ENCODE data around the gene FAM20C.
A peak's percentile ranks its signal among the peaks of the same experiment; 100 is the strongest.

The FAM20C gene

DNA sequence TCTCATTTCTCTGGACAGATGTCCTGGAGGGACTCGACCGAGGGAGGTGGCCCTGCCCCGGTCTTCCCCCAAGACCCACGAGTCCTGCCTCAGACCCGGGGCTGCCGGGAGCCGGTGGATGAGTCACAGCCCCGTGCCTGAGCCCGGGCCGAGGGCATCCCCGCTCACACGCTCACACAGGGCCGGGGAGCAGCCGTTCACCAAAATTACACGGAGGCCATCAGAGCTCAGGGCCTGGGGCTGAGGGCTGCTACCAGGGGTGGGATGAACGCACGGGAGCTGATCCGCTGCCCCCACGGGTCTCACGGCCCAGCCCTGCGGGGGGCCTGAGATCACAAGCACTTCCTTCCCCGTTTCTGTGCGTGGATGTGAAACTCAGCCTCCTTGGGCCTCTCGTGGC, 17.5 kb downstream of the FAM20C start:
- DNase-seq (ENCODE audit: low read depth), result no peak

DNA sequence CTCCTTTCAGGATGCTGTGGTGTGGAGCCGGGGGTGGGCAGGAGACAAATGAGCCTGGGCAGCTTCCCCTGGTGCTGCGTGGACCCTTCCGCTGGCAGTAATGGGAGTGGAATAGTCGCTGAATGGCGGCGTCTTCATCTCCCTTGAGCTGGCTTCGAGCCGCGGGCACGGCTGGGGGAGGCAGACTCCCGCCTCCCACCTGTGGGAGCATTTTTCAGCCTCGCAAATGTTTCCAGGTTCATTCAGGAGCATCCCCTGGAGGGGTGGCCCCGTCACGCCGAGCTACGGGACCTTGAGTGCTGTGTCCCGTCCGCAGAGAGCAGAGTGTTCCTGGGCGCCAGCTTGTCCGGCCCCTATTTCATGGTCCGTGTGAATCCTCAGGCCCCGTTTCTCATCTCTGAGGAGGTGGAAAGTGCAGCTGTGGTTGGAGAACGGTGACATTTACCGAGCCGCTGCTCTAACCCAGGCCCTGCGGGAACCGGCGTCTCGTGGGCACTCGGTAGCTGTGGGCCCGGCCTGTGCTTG, 18.1 kb downstream of the FAM20C start:
- no peak for DNase-seq (ENCODE audit: low read depth)

DNA sequence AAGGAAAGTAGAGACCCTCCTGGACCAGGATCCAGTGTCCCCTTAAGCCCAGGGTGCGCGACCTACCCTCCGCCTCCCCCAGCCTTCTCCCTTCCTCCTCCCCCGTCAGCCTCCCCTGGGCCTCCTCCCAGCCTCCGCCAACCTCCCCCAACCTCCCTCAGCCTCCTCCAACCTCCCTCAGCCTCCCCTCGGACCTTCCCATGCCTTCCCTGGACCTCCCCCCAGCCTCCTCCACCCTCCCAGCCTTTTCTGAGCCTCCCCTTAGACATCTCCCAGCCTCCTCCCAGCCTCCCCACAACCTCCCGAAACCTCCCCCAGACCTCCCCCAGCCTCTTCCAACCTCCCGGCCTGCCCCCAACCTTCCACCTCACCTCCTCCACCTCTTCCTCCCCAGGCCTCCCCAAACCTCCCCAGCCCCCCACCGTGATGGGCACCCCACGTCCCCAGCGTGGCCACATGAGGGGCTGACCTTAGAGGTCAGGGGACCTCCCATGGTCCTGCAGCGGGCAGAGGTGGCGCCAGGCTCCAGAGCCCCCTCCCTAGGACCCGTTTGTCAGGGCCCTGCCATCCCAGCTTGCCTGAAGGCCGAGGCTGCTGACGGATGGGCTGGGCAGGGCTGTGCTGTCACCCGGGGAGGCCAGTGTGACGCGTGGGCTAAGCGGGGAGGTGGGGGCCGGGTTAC, 18.8 kb downstream of the FAM20C start:
- no peak for DNase-seq (ENCODE audit: low read depth)

DNA sequence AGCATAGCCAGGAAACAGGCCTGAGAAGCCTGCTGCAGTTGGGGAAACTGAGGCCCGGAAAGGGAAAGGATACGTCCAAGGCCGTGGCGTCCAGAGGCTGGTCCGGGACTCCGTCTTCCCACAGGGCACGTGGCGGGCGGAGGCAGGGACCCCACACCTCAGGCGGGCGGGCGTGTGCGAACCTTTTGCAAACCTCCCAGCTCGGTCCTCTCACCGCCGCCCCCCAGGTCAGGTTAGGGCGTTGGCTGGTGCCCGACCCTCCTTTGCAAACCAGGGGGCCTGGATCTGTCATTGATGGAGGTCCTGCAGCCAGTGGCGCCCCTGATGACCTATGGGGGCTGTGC, 19.3 kb downstream of the FAM20C start:
- no peak for DNase-seq (ENCODE audit: low read depth)

DNA sequence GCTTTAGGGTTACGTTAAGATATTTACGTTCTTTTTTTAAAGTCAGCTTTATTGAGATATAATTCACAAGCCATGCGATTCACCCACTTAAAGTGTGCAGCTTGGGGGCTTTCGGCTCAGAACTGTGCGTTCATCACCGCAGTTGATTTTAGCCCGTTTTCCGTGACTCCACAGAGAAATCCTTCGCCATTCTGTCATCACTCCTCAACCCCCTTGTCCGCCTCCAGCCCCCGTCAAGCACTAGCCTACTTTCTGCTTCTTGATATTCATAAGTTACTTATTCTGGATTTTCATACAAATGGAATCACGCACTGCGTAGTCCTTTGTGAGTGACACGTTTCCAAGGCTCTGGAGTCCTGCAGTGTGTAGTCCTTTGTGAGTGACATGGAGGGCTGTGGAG, 20.4 kb downstream of the FAM20C start:
- no peak for DNase-seq (ENCODE audit: low read depth)

DNA sequence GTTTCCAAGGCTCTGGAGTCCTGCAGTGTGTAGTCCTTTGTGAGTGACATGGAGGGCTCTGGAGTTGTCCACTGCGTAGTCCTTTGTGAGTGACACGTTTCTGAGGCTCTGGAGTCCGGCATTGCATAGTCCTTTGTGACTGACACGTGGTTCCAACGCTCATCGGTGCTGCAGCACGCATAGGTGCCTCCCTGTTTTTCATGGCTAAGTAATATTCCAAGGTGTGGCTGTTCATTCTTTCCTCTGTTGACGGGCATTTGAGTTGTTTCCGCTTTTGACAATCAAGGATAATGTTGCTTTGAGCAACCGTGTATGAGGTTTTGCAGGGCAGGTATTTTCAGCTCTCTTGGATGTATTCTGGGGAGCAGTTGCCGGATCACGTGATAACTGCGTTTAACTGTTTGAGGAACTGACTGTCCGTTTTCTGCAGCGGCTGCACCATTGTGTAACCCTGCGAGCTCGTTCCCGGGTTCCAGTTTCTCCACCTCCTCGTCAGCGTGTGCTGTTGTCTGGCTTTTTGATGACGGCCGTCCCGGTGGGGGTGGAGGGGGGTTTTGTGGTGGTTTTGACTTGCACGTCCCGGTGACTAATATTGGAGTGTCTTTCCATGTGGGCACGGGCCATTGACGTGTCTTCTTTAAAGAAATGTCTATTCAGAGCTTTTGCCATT, 21.1 kb downstream of the FAM20C start:
- DNase-seq (ENCODE audit: low read depth), result no peak

DNA sequence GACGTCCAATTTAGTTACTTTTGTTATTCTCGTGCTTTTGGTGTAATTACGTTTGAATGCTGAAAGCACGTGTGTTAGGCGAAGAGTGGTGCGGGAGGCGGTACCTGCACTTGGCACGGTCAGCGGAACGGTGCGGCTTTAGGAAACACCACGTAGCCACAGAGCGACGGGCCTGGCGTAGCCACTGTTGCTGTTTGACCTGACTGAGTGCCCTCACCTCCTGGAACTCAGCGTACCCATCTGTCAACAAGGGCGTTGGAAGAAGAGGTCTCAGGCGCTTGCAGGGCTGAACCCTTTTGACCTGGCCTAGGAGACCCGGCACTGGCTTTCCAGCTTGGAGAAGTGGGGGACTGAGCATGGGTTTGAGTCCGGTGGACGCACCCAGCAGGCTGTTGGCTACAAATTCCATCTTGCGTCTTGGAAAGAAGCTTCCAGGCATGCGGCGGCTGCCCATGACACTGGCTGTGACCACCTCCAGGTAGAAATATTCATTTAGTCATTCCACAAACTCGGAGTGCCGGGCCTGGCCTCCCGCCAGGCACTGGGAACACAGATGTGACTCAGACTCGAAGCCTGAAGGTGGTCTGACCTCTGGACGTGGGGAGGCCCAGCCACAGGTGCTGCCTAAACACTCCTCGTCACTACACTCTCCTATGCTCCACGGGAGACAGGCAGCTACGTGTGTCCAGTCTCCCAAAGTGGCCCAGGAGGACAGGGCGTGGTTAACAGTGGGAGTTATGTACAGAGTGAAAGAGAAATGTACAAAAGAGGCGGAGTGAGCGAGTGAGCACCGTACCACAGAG, 22.2 kb downstream of the FAM20C start:
- DNase-seq (ENCODE audit: low read depth), result no peak

DNA sequence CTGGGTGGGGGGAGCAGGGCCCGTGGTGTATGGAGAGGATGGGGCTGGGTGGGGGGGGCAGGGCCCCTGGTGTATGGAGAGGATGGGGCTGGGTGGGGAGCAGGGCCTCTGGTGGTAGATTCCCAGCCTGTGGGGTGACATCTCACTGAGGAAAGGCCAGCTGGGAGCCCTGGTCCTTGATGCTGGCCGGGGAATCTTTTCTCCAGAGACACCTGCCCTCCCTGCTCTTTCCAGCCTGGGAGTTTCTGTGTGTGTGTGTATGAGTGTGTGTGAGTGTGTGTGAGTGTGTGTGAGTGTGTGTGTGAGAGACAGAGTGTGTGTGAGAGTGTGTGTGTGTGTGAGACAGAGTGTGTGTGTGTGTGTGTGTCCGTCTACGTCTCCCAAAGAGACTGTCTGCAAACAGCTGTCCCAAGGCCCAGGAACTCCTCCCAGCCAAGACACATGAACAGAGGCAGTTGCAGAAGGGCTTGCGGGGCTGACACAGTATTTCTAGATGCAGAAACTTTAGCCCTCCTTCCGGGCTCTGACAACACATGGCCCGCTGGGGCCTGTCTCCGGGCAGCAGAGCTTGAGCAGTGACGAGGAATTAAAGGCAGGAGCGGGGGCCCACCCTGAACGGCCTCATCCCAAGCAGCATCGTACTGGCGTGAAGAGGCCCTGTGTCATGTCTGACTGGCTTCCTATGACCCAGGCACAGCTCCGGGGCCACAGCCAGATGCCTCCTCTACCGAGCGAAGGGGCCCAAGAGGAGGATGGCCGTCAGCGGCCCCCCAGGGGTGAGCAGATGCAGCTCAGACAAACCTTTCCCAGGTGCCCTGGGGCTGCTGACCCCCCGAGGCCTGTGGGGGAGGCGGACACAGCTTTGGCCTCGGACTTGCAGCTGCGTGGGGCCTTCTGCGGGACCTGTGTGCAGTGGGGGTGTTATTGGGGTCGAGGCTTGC, 24.3 kb downstream of the FAM20C start:
- no peak for DNase-seq (ENCODE audit: low read depth)

DNA sequence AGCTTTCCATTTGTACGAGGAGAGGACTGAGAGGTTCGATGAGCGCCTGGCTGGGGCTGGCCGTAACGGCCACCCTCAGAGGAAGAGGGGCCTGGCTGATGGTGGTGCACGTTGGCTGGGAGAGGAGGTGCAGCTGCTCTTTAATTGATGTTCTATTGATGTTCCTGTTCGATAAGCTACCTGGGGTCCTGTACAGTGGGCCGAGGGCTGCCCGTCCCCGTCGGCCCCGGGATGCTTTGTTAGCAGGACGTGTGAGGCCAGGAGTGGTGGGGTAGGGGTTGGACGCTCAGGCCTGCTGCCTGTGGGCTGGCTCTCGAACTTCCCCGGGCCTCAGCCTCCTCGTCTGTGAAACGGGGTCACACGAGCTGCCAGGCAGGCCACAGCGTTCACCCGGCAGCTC, 25.4 kb downstream of the FAM20C start:
- DNase-seq (ENCODE audit: low read depth), result no peak

DNA sequence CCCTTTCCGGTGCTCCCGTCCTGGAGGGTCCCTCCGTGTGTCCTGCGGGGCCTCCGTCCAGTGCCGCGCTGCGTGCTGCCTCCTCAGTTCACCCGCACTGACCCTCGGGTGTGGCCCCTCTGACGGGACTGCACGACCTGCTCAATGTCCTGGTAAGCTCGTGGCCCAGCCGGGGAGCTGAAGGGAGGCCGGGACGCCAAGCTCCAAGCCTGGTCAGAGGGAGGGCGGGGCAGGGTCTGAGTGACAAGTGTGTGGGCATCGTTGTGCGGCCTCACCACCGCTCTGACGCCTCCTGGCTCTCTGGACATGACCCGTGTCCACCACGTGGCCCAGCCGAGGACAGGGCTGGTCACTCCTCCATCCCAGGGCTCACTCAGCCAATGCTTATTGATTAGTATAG, 25.9 kb downstream of the FAM20C start:
- no peak for DNase-seq (ENCODE audit: low read depth)

DNA sequence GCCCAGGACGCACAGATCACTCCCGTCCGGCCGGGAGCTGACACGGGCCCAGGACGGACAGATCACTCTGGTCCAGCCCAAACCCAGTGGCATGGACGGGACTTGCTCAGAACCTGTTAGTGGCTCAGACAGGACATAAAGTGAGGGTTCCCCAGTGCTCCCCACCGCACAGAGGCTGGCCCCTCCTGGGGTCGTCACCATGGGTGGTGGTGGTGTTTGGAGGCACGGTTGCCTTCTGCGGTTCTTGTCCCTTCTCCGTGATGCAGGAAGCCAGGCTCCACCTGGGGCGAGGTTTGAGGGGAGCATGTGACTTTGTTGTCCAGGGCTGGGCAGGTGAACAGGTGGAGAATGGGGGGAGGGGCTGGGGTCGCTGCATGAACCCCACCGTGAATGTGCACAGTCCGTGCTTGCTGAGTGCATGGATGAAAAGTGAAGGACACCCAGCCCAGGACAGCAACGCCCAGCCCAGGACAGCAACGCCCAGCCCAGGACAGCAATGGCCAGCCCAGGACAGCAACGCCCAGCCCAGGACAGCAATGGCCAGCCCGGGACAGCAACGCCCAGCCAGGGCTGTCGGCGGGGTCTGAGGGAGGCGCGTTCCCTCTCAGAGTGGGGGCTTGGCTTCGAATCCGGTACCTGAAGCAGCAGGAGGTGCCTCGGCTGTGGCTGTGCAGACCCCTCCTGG, 26.7 kb downstream of the FAM20C start:
- no peak for DNase-seq (ENCODE audit: low read depth)

DNA sequence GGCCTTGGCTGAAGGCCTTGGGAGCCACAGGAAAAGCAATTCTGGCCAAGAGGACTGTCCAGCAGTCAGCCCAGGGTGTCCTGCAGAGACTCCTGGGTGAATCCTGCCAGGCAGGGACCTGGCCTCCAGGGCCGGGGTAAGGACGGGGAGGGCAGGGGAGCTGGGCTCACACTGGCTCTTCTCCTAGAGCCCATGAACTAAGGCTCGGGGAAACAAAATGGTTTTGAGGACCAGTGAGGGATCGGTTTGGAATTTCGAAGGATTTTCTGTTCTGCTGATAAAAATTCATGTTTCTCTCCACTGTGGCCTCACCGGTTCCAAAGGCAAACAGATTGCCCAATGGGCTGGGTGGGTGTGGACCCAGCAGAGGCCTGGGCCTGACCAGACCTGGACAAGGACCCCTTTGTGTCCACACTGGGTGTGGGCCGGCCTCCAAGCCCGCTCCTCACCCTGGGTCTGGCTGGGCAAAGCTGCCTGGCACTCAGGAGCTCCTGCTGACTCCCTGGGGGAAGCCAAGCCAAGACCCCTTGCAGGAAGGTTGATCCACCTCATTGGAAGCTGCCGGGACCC, 27.3 kb downstream of the FAM20C start:
- DNase-seq (ENCODE audit: low read depth), result no peak

DNA sequence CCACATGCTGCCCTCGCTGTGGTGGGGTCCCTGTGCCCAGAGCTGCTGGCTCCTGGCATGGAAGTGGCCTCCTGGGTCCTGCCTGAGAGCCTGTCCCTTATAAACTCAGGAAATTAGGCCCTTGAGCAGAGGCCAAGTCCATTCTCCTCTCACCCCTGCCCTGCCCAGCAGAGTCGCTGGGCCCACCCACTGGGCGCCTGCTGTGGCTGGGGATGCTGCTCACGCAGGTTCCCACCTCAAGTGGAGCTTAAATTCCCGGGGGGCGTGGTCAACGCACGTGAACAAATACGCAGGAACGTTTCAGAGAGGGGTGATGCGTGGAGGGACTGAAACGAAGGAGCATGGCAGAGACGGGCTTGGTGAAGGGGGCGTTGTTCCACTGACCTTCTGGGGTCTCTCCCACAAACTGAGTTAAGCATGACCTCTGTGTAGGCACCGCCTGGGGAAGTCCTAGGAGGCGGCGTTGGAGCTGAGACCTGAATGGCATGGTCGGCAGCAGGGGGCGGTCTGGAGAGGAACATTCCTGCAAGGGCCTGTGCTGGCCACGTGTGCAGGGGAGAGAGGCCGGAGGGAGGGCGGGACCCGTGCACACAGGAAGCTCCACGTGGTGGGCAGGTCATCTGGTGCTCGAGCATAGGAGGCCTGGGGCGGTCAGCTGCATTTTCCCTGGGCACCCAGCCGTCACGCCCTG, 27.9 kb downstream of the FAM20C start:
- DNase-seq (ENCODE audit: low read depth), result peak; percentile 32

DNA sequence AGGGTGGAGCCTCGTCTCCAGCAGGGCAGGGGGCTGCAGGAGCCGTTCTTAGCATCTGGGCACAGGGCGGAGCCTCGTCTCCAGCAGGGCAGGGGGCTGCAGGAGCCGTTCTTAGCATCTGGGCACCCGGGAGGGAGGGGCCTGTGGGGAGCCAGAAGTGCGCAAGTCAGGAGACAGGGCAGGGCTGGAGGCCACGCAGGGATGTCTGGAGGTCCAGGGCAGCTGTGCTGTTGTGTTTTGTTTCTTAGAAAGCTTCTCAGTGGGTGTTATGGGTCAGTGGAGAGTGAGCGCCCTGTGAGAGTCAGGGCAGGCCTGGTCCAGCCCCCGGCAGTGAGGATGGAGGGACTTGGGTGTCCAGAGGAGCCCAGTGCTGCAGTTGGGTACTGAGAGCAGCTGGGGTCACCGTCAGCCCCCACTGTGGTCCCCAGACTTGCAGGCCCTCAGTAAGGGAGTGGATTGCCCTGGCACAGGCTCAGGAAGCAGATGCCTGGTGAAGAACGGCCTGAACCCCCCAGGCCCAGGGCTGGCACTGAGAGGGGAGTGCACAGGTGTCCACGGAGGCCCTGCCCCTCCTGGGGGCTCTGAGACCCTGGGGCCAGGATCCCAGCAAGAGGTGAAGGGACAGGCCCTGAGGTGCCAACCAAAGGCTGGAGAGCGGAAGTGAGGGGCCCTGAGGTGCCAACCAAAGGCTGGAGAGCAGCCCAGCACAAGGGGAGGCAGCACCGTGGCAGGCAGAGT, 29.8 kb downstream of the FAM20C start:
- DNase-seq (ENCODE audit: low read depth), result no peak

DNA sequence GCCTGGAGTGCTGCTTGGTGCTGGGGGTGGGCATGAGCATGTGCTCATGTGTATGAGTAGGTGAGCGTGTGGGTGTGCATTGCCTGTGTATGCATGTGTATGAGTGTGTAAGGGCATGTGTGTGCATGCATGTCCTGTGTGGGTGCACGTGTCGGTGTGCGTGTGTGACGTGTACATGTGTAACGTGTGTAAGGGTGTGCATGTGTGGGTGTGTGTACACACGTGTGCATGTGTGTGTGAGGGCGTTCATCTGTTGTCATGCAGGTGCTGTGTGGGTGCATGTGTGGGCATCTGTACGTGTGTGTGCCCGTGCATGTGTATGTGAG, 30.3 kb downstream of the FAM20C start:
- no peak for DNase-seq (ENCODE audit: low read depth)

DNA sequence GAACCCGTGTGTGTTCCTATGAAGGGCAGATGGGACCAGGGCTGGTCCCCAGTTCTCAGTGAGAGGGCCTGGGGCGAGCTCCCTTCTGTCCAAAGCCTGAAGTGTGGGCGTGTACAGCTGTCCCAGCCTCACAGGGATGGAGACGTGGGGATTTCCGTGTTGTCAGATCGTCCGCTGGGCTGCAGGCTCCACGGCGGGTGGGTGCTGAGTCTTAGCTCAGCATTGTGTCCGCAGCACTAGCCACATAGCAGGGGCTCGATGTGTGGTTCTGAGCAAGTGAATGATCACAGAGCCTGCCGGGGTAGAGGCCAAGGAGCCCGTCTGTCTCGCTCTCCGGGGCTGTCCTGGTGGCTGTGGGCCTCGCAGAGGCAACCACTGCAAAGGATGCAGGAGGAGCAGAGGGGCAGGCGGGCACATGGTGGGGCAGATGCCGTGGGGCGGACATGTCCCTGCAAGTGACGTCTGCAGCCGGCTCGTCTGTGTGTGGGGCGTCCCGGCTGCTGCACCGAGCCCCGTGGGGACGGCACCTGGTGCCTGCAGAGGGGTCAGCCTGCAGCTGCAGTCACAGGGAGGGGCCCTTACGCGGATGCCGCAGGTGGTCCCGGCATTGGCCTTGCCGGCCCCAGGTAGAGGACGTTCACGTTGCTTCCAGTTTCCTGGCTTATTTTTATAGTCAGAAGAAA, 30.9 kb downstream of the FAM20C start:
- no peak for DNase-seq (ENCODE audit: low read depth)

DNA sequence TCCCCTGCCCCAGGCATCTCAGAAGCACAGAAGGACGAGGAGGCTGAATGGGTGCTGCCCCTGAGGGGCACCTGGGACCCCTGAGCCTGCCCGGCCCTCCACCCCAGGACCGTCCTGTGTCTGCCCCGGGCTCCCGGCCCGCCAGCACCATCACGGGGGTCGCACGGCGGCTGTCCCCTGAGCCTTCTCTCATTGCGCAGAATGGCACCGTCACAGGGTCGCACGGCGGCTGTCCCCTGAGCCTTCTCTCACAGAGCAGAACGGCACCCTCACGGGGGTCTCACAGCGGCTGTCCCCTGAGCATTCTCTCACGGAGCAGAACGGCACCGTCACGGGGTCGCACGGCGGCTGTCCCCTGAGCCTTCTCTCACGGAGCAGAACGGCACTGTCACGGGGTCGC, 31.5 kb downstream of the FAM20C start:
- DNase-seq (ENCODE audit: low read depth), result no peak

DNA sequence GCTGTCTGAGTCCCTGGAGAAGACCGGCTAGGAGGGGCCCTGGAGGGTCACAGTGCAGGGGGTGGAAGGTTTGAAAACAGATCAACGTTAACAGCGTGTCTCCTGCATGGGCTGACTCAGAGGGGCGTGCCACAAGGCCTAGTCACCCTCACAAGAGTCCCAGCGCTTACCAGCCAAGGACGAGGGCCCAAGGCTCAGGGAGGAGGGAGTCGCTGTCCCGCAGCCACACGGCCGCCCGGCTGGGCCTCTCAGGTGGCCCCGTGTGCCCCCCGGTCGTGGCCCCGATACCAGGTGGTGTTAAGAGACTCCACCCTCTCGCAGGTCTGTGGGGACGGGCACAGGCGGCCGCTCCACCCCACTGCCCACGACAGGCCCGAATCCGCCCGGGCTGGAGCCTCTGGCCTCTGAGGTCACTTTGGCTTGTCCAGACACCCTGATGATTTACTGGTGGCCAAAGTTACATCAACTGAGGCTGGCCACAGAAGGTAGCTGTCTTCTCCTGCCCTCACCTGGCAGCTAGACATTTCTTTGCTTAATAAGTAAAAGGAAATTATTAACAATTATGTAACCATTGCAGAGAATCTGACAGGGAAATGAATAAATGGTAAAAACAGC, 34.0 kb downstream of the FAM20C start:
- no peak for DNase-seq (ENCODE audit: low read depth)

DNA sequence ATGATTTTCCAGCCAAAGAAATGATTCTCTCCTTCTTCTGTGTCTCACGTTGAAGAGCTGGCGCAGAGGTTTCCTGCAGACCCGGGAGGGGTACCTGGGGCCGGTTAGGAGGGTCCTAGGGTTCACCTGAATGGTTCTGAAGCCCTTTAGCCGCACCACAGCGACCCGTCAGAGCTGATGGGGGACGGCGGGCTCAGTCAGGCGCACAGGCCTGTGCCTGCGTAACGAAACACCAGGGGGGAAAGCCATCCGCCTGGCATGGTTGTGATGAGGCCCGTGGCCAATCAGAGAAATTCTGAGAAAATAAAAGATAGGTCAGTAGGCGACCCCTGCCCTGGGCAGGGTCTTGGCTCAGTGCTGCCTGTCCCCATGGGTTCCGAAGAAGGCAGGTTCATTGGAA, 35.6 kb downstream of the FAM20C start:
- no peak for DNase-seq (ENCODE audit: low read depth)
